ENCODE results near the gene MYH9.

MYH9 gene

DNA sequence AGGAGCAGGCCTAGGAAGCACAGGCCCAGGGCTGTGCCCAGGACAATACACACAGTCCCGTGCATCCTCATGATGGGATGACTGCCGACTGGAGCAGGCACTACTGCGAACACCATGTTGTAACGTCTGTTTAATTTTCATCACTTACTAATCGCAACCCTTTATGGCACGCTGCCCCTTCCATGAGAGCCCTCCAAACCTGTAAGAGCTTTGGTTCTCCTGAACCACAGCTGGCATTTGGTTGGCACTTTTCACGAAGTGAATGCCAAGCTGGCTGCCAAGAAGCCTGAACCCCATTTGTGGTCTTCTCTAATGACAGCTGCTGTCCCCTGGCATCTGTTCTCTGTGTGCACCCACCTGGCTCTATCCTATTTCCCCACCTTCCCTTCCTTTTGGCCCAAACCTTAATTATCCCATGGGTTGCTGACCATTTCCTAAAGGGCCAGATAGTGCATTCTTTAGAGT is 98.3 kb downstream of the MYH9 start:
- Histone ChIP-seq H3K27ac (no peak overlapping the region), H3K27me3 (no peaks in the 10 kb centered on the region), H3K4me1 (peaks cover 0 to 7% (median 0%) of the 10 kb centered on the region in 4 donors), H3K9me3 (no peaks in the 10 kb centered on the region), H3K4me3 (no peak overlapping the region), H3K36me3 (peaks cover 84 to 97% (median 87%) of the 10 kb centered on the region in 3 donors)
- no peak for DNase-seq
- intact Hi-C loops (cut with DNase I; ENCODE audit: low total_unique reads): no loop called here
- TF ChIP-seq, protein P1, sequence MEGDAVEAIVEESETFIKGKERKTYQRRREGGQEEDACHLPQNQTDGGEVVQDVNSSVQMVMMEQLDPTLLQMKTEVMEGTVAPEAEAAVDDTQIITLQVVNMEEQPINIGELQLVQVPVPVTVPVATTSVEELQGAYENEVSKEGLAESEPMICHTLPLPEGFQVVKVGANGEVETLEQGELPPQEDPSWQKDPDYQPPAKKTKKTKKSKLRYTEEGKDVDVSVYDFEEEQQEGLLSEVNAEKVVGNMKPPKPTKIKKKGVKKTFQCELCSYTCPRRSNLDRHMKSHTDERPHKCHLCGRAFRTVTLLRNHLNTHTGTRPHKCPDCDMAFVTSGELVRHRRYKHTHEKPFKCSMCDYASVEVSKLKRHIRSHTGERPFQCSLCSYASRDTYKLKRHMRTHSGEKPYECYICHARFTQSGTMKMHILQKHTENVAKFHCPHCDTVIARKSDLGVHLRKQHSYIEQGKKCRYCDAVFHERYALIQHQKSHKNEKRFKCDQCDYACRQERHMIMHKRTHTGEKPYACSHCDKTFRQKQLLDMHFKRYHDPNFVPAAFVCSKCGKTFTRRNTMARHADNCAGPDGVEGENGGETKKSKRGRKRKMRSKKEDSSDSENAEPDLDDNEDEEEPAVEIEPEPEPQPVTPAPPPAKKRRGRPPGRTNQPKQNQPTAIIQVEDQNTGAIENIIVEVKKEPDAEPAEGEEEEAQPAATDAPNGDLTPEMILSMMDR (IDR thresholded peaks at IDR 0.05): no peak

DNA sequence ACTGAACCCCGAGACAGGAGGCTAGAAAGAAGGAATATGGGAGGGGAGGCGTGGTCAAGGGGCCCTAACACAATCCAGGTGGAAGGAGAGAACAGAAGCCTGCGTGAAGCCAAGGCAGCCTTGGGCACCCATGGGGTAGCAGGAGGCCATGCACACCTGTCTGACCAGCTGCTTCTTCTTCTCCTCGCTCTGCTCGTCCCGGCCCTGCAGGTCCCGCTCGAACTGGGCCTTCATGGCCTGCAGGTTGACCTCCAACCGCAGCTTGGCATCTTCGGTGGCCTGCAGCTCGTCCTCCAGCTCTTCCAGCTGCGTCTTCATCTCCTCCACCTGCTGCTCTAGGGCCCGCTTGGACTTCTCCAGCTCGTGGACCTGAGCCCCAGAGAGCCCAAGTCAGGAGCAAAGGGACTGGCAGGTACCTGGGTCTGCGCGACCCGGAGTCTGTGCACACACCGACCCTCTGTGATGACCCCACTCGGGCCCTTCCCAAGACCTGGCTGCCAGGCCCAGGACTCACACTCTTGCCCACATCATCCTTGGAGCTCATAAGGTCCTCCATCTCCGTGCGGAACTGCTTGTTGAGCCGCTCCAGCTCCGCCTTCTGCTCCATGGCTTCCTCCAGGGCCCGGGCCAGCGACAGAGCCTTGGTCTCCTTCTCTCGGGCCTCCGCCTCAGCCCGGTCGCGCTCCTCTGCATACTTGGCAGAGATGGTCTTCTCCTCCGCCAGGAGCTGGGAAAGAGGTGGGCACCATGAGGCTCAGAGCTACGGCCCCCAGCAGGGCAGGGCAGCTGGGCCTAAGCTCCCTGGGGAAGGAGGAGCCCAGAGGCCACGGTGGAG is 99.0 kb downstream of the MYH9 start:
- no peak overlapping the region for H3K4me3 ChIP-seq
- peaks cover 84 to 97% (median 87%) of the 10 kb centered on the region in 3 donors for H3K36me3 ChIP-seq
- H3K4me1 ChIP-seq: peaks cover 0 to 7% (median 0%) of the 10 kb centered on the region in 4 donors
- H3K27me3 ChIP-seq: no peaks in the 10 kb centered on the region
- peak in 1 of 2 donors; percentile 67 for DNase-seq
- intact Hi-C loops (cut with DNase I; ENCODE audit: low total_unique reads): no loop called here
- H3K27ac ChIP-seq: no peak overlapping the region
- TF ChIP-seq, protein P1 (IDR thresholded peaks at IDR 0.05): no peak
- no peaks in the 10 kb centered on the region for H3K9me3 ChIP-seq

DNA sequence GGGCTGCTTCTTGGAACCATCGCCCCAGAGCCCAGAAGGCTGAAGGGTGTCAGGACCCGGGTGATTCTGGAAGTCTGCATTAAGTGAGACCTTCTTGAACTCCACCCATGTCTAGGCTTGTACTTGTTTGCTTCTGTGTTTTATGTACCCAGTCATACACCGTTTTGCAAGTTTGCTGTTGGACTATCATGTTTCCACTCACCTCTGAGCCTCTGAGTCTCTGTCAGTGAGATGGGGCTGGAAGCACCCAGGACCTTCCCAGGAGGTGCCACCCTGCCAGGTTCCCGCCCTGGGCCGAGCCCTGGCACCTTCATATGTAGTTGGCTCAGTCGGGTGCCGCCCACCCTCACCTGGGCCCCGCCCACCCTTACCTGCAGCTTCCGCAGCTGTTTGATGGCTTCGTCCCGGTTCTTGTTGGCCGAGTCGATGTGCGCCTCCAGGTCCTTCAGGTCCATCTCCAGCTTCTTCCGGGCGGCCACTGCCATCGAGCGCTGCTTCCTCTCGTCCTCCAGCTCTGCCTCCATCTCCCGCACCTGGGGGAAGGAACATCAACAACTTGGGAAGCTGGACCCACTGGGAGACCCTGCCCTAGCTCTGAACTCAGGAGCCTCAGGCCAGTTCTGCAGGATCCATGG is 99.8 kb downstream of the MYH9 start:
- DNase-seq: peak in 1 of 2 donors; percentile 65

DNA sequence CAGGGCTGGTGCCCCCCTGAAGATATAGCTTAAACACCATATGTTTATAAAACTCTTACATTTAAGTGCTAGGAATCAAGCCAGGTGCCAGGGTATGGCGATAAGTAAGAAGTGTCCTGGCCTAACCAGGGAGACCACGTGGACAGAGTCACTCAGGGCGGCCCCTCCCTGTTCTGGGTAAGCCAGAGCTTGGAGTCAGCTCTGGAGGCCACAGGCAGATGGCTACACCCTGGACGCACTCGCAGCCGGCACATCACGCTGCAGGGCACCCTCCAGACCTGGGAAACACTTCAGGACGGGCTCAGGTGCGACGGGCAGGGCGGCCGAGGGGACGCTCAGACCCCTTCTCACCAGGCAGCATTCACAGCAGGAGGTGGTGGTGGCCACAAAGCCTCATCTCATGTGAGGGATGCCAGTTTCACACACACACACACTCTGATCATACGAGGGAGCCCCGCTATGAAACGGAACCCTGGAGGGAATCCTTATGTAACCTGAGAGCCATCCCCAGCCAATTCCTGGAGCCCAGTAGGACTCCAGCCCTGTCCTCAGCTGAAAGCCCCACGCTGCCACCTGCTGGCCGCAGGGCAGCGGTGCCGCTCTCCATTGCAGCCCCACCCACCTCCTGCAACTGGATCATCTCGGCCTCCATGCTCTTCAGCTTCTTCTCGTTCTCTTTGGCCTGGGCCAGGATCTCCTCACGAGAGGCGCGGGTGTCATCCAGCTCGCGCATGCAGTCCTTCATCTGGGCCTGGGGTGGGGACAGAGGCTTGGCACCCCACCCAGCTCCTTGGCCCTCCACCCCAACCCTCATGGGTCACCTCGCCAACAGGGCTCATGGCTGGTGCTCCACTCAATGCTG is 101.4 kb downstream of the MYH9 start:
- Histone ChIP-seq H3K9me3 (no peaks in the 10 kb centered on the region), H3K27me3 (no peaks in the 10 kb centered on the region), H3K27ac (peak overlapping the region; percentile 56 to 59), H3K4me1 (peaks cover 0 to 7% (median 0%) of the 10 kb centered on the region in 4 donors), H3K36me3 (peaks cover 86 to 97% (median 87%) of the 10 kb centered on the region in 3 donors), H3K4me3 (no peak overlapping the region)
- TF ChIP-seq, protein P1 (IDR thresholded peaks at IDR 0.05): peak; percentile 78 to 85
- intact Hi-C loops (cut with DNase I; ENCODE audit: low total_unique reads): no loop called here
- DNase-seq: peak; percentile 76 to 90

More for the DNA sequence above, 99.8 kb downstream of the MYH9 start:
- H3K36me3 ChIP-seq: peaks cover 84 to 97% (median 87%) of the 10 kb centered on the region in 3 donors
- TF ChIP-seq, protein P1 (IDR thresholded peaks at IDR 0.05): no peak
- H3K4me1 ChIP-seq: peaks cover 0 to 7% (median 0%) of the 10 kb centered on the region in 4 donors
- intact Hi-C loops (cut with DNase I; ENCODE audit: low total_unique reads): no loop called here
- H3K9me3 ChIP-seq: no peaks in the 10 kb centered on the region
- H3K27me3 ChIP-seq: no peaks in the 10 kb centered on the region
- no peak overlapping the region for H3K27ac ChIP-seq
- no peak overlapping the region for H3K4me3 ChIP-seq

DNA sequence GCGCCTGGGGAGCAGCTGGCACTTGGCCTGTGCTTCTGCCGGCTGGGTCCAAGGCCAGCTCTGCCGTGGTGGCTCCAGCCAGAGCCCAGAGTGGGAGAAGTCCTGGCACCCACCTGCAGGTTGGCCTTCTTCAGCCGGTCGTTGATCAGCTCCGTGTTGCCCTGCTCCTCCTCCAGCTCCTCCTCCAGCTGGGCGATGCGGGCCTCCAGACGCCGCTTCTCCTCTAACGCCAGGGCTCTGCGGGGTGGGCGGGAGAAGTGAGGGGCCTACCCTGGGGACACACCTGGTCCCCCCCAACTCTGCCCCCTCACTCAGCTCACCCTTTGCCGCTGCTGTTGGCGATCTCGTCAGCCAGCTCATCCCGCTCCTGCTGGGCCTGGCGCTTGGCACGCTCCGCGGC is 102.2 kb downstream of the MYH9 start:
- Histone ChIP-seq H3K27ac (peak overlapping the region; percentile 56 to 59), H3K4me3 (no peak overlapping the region), H3K9me3 (no peaks in the 10 kb centered on the region), H3K27me3 (no peaks in the 10 kb centered on the region), H3K4me1 (peaks cover 0 to 9% (median 0%) of the 10 kb centered on the region in 4 donors), H3K36me3 (peaks cover 94 to 98% (median 94%) of the 10 kb centered on the region in 3 donors)
- DNase-seq: peak in 1 of 2 donors; percentile 66
- TF ChIP-seq, protein P1 (IDR thresholded peaks at IDR 0.05): no peak
- intact Hi-C loops (cut with DNase I; ENCODE audit: low total_unique reads): no loop called here

Data from tibial artery (tissue), 4 donors.